GM18499 (cell line): ENCODE results near the gene CERKL.

Experiments
- ATAC-seq: cut with Tn5 transposase; IDR thresholded peaks from one replicate; pipeline ENCODE4 v1.9.1; 2021; ENCODE audit warnings: moderate number of reproducible peaks; ENCODE audit not compliant: insufficient read depth, unreplicated experiment

The CERKL gene

GRCh38 chr2:181527058-181527457 is 129.8 kb downstream of the CERKL start:
- ATAC-seq: no peak

GRCh38 chr2:181526014-181526413 is 130.9 kb downstream of the CERKL start:
- no peak for ATAC-seq

GRCh38 chr2:181523756-181524155 is 133.1 kb downstream of the CERKL start:
- ATAC-seq: no peak

GRCh38 chr2:181520253-181520652 is 136.7 kb downstream of the CERKL start:
- ATAC-seq: no peak

- no peak for ATAC-seq
Measured at GRCh38 chr2:181517685-181518301, 139.1 kb downstream of the CERKL start.

- ATAC-seq: no peak
Measured at GRCh38 chr2:181516992-181517391, 139.9 kb downstream of the CERKL start.

- ATAC-seq: no peak
Measured at GRCh38 chr2:181515719-181516118, 141.2 kb downstream of the CERKL start.

GRCh38 chr2:181500201-181500600 is 156.7 kb downstream of the CERKL start:
- no peak for ATAC-seq

- no peak for ATAC-seq
Measured at GRCh38 chr2:181499231-181499630, 157.7 kb downstream of the CERKL start.
